HL-60 (cell line): ENCODE results near the gene PLTP.
A peak's percentile ranks its signal among the peaks of the same experiment; 100 is the strongest.

Experiments used
- DNase-seq, 2 experiments: peaks; one replicate each; pipeline ENCODE4 v3.0.0-alpha.2; 2010 to 2020; ENCODE audit warnings: low read depth in 1 of 2, low spot score in 1 of 2
- H3K27ac ChIP-seq: fragments of 250-450 bp; sonication (Bioruptor Pico); replicated peaks from 2 replicates; pipeline ENCODE4 v1.5.1; 2020; ENCODE audit warnings: mild to moderate bottlenecking, moderate library complexity
- H3K27me3 ChIP-seq: fragments of 250-450 bp; sonication (Bioruptor Pico); 2 replicates; pipeline ENCODE4 v1.5.1; 2021; ENCODE audit warnings: mild to moderate bottlenecking, moderate library complexity; ENCODE audit not compliant: insufficient read depth, poor library complexity, severe bottlenecking
- H3K4me3 ChIP-seq: replicated peaks from 2 replicates; pipeline ENCODE4 v1.5.1; 2011; ENCODE audit warnings: mild to moderate bottlenecking, control low read depth, low read length; ENCODE audit not compliant: insufficient read depth
- CTCF ChIP-seq: IDR thresholded peaks from one replicate; pipeline ENCODE4 v1.5.1; 2011; ENCODE audit warnings: low read length, control low read depth, inconsistent platforms; ENCODE audit not compliant: insufficient read depth
- GABPA ChIP-seq: IDR thresholded peaks from 2 replicates; pipeline ENCODE4 v1.6.1; 2012; ENCODE audit warnings: low read depth
- POLR2AphosphoS5 ChIP-seq: IDR thresholded peaks from 2 replicates; pipeline ENCODE4 v1.6.1; 2012; ENCODE audit warnings: low read depth
- REST ChIP-seq: IDR thresholded peaks from 2 replicates; pipeline ENCODE4 v1.6.1; 2012; ENCODE audit warnings: low read depth; ENCODE audit not compliant: insufficient replicate concordance
- SPI1 ChIP-seq: IDR thresholded peaks from 2 replicates; pipeline ENCODE4 v1.6.1; 2012; ENCODE audit warnings: low read depth, mild to moderate bottlenecking, borderline replicate concordance

Gene PLTP

GRCh38 chr20:45948261-45948733, 36.3 kb upstream of the PLTP start:
- no peak overlapping the region for H3K27ac ChIP-seq
- TF ChIP-seq REST (no peak), POLR2AphosphoS5 (no peak; the same call in 1 of the 2 replicates), CTCF (no peak), SPI1 (no peak), GABPA (no peak)
- no peak for DNase-seq

GRCh38 chr20:45947110-45947866, 35.3 kb upstream of the PLTP start:
- peak overlapping the region; percentile 88 for H3K27ac ChIP-seq
- no peaks in the 10 kb centered on the region for H3K27me3 ChIP-seq
- no peak for TF ChIP-seq SPI1
- TF ChIP-seq REST, result no peak
- TF ChIP-seq GABPA, result no peak
- TF ChIP-seq POLR2AphosphoS5, result no peak
- no peak for TF ChIP-seq CTCF
- no peak for DNase-seq
- no peak overlapping the region for H3K4me3 ChIP-seq

More at GRCh38 chr20:45948261-45948733, 36.3 kb upstream of the PLTP start:
- Histone ChIP-seq H3K4me3 (no peak overlapping the region), H3K27me3 (no peaks in the 10 kb centered on the region)

GRCh38 chr20:45946149-45946970, 34.4 kb upstream of the PLTP start:
- Histone ChIP-seq H3K27ac (peak overlapping the region; percentile 88), H3K27me3 (no peaks in the 10 kb centered on the region), H3K4me3 (no peak overlapping the region)
- DNase-seq, result peak; percentile 97
- TF ChIP-seq SPI1 (no peak), GABPA (0 out of 2 replicates have a peak, but pooled peaks have one; percentile 9), POLR2AphosphoS5 (peak; percentile 83)

GRCh38 chr20:45945678-45946148, 33.8 kb upstream of the PLTP start:
- DNase-seq, result peak; percentile 50 to 65
- Histone ChIP-seq H3K27me3 (no peaks in the 10 kb centered on the region), H3K4me3 (no peak overlapping the region), H3K27ac (peak overlapping the region; percentile 88)
- TF ChIP-seq REST, result no peak
- no peak for TF ChIP-seq POLR2AphosphoS5
- no peak for TF ChIP-seq CTCF
- no peak for TF ChIP-seq GABPA
- TF ChIP-seq SPI1, result no peak
